ENCODE measurements around the gene SH3TC1.

DNA sequence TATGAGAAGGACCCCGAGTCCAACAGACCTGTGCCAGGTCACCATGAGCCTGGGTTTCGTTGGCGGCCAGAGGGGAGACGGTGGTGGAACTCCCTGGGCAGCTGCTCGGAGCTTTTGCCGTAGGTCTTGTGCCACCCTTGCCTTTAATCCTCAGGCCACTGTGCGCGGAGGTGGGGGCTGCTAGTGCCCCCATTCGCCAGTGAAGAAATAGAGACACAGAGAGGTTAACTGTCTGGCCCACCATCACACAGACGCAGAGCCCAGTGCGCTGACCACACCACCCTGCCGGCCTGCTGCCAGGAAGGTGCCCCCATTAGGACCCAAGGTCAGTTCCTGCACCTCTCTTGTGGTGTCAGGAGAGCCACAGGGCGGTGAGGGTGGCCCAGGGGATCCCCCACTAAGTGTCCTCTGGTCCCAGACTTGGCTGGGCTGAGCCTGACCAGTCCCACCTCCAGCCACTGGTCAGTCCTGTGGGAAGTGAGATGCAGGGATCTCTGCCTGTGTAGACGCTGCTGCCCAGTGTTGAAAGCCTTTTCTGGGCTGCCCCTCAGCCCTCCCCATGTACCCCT, 42.2 kb downstream of the SH3TC1 start:
- TF ChIP-seq POLR2A (IDR thresholded peaks at IDR 0.05) = no peak
- TF ChIP-seq, protein P1, sequence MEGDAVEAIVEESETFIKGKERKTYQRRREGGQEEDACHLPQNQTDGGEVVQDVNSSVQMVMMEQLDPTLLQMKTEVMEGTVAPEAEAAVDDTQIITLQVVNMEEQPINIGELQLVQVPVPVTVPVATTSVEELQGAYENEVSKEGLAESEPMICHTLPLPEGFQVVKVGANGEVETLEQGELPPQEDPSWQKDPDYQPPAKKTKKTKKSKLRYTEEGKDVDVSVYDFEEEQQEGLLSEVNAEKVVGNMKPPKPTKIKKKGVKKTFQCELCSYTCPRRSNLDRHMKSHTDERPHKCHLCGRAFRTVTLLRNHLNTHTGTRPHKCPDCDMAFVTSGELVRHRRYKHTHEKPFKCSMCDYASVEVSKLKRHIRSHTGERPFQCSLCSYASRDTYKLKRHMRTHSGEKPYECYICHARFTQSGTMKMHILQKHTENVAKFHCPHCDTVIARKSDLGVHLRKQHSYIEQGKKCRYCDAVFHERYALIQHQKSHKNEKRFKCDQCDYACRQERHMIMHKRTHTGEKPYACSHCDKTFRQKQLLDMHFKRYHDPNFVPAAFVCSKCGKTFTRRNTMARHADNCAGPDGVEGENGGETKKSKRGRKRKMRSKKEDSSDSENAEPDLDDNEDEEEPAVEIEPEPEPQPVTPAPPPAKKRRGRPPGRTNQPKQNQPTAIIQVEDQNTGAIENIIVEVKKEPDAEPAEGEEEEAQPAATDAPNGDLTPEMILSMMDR (IDR thresholded peaks at IDR 0.05) = no peak

All from vagina (tissue), 2 donors.